ENCODE data around the gene KLHL40.

DNA sequence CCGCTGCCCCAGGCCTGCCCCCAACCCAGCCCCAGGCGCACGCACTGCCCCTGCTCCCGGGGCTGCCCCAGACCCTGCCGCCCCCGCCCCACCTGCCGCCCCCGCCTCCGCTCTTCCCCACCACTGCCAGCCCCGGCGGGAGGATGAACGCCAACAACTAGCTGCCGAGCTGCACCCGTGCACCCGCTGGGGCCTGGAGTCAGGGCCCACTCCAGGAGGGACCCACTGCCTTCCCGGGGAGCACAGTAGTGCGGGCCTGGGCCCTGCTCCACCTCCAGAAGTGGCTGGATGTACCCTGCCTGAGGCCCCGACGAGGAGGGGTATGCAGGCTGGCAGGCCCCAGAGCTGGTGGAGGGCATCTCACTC, 20.9 kb upstream of the KLHL40 start:
- no peak for TF ChIP-seq EZH2 (IDR thresholded peaks at IDR 0.05; ENCODE audit: borderline replicate concordance, insufficient read depth, low read length, poor library complexity, severe bottlenecking)
- TF ChIP-seq, protein P1, sequence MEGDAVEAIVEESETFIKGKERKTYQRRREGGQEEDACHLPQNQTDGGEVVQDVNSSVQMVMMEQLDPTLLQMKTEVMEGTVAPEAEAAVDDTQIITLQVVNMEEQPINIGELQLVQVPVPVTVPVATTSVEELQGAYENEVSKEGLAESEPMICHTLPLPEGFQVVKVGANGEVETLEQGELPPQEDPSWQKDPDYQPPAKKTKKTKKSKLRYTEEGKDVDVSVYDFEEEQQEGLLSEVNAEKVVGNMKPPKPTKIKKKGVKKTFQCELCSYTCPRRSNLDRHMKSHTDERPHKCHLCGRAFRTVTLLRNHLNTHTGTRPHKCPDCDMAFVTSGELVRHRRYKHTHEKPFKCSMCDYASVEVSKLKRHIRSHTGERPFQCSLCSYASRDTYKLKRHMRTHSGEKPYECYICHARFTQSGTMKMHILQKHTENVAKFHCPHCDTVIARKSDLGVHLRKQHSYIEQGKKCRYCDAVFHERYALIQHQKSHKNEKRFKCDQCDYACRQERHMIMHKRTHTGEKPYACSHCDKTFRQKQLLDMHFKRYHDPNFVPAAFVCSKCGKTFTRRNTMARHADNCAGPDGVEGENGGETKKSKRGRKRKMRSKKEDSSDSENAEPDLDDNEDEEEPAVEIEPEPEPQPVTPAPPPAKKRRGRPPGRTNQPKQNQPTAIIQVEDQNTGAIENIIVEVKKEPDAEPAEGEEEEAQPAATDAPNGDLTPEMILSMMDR (IDR thresholded peaks at IDR 0.05; ENCODE audit: poor library complexity, severe bottlenecking), result no peak
